ENCODE results near the gene PTPRM.

DNA sequence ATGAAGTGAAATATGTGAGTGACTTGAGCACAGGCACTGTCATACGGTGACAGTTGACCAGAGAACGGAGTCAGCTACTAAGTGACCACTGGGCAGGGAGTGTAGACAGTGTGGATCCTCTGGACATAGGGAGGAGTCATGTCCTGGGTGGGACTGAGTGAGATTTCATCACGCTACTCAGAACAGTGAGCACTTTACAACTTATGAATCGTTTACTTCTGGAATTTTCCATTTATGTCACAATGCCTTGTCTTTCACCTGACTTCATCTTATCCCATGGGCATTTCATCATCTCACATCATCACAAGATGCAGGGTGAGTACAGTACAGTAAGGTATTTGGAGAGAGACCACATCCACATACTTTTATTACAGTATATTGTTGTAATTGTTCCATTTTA lies 29.0 kb downstream of the PTPRM start:
- TF ChIP-seq, protein P1, sequence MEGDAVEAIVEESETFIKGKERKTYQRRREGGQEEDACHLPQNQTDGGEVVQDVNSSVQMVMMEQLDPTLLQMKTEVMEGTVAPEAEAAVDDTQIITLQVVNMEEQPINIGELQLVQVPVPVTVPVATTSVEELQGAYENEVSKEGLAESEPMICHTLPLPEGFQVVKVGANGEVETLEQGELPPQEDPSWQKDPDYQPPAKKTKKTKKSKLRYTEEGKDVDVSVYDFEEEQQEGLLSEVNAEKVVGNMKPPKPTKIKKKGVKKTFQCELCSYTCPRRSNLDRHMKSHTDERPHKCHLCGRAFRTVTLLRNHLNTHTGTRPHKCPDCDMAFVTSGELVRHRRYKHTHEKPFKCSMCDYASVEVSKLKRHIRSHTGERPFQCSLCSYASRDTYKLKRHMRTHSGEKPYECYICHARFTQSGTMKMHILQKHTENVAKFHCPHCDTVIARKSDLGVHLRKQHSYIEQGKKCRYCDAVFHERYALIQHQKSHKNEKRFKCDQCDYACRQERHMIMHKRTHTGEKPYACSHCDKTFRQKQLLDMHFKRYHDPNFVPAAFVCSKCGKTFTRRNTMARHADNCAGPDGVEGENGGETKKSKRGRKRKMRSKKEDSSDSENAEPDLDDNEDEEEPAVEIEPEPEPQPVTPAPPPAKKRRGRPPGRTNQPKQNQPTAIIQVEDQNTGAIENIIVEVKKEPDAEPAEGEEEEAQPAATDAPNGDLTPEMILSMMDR (conservative IDR thresholded peaks at IDR 0.05; ENCODE audit: low read depth, low read length): no peak
- TF ChIP-seq EZH2 (IDR thresholded peaks at IDR 0.05; ENCODE audit: borderline replicate concordance, low read depth, low read length, poor library complexity, severe bottlenecking): no peak
